ENCODE measurements around the gene MRPL11.

- TF ChIP-seq, protein P1, sequence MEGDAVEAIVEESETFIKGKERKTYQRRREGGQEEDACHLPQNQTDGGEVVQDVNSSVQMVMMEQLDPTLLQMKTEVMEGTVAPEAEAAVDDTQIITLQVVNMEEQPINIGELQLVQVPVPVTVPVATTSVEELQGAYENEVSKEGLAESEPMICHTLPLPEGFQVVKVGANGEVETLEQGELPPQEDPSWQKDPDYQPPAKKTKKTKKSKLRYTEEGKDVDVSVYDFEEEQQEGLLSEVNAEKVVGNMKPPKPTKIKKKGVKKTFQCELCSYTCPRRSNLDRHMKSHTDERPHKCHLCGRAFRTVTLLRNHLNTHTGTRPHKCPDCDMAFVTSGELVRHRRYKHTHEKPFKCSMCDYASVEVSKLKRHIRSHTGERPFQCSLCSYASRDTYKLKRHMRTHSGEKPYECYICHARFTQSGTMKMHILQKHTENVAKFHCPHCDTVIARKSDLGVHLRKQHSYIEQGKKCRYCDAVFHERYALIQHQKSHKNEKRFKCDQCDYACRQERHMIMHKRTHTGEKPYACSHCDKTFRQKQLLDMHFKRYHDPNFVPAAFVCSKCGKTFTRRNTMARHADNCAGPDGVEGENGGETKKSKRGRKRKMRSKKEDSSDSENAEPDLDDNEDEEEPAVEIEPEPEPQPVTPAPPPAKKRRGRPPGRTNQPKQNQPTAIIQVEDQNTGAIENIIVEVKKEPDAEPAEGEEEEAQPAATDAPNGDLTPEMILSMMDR (IDR thresholded peaks at IDR 0.05; ENCODE audit: low read depth, low read length) = no peak
- TF ChIP-seq POLR2A (IDR thresholded peaks at IDR 0.05; ENCODE audit: extremely low read depth, insufficient read length) = no peak
- no peak for TF ChIP-seq MYC (IDR thresholded peaks at IDR 0.05; ENCODE audit: low read depth, low read length)
These were observed 21.6 kb downstream of the MRPL11 start for GRCh38 chr11:66417000-66417399.
